ENCODE measurements around the gene MEI4.
"Not testable (repeated sequence)": the region's sequence is repeated elsewhere in the genome, so short reads cannot be mapped to it uniquely, and the experiment has no call there.

MEI4 gene

GRCh38 chr6:77652739-77653138 is at the start of gene MEI4:
Gene MEI4 (plus strand): TSS chr6:77653039. CDS start chr6:77690672, 37,633 bp downstream.
- DNase-seq = no peak

- no peak for DNase-seq
Measured at GRCh38 chr6:77604476-77604875, 48.4 kb upstream of the MEI4 start.

GRCh38 chr6:77607004-77607403 is 45.8 kb upstream of the MEI4 start:
- DNase-seq = no peak

GRCh38 chr6:77609106-77609505 is 43.7 kb upstream of the MEI4 start:
- DNase-seq = no peak

GRCh38 chr6:77619114-77619513 is 33.7 kb upstream of the MEI4 start:
- DNase-seq = no peak

GRCh38 chr6:77620278-77620882 is 32.5 kb upstream of the MEI4 start:
- DNase-seq = no peak

GRCh38 chr6:77624515-77624914 is 28.3 kb upstream of the MEI4 start:
- DNase-seq = no peak

GRCh38 chr6:77626426-77626825 is 26.4 kb upstream of the MEI4 start:
- no peak for DNase-seq

GRCh38 chr6:77630014-77630413 is 22.8 kb upstream of the MEI4 start:
- DNase-seq = no peak

GRCh38 chr6:77633471-77633870 is 19.4 kb upstream of the MEI4 start:
- DNase-seq = no peak

GRCh38 chr6:77633993-77634715 is 18.7 kb upstream of the MEI4 start:
- DNase-seq = no peak

GRCh38 chr6:77638129-77638830 is 14.6 kb upstream of the MEI4 start:
- no peak for DNase-seq

- no peak for DNase-seq
Measured at GRCh38 chr6:77644102-77644705, 8.6 kb upstream of the MEI4 start.

- no peak for DNase-seq
Measured at GRCh38 chr6:77650098-77650663, 2.7 kb upstream of the MEI4 start.

GRCh38 chr6:77653816-77654215 is 977 bp downstream of the MEI4 start:
- DNase-seq = no peak

GRCh38 chr6:77655035-77655434 is 2.2 kb downstream of the MEI4 start:
- DNase-seq = not testable (repeated sequence)

GRCh38 chr6:77656999-77657764 is 4.3 kb downstream of the MEI4 start:
- DNase-seq = no peak

- no peak for DNase-seq
Measured at GRCh38 chr6:77666340-77666739, 13.5 kb downstream of the MEI4 start.

- no peak for DNase-seq
Measured at GRCh38 chr6:77666846-77667245, 14.0 kb downstream of the MEI4 start.

- DNase-seq = no peak
Measured at GRCh38 chr6:77669913-77670312, 17.1 kb downstream of the MEI4 start.

GRCh38 chr6:77674211-77674610 is 21.4 kb downstream of the MEI4 start:
- DNase-seq = no peak

GRCh38 chr6:77678048-77678447 is 25.2 kb downstream of the MEI4 start:
- no peak for DNase-seq

- DNase-seq = no peak
Measured at GRCh38 chr6:77683515-77683914, 30.7 kb downstream of the MEI4 start.

Measured in NCI-H2029 treated with DMSO at 0.1 percent for 48 hours (cell line).